ENCODE data around the gene TTLL11. TPM values are rescaled to one million over a fixed set of nuclear protein-coding genes. Genes with fewer than 3 reads are reported as not detected.
A peak's percentile ranks its signal among the peaks of the same experiment; 100 is the strongest.
"Not testable (repeated sequence)": the region's sequence is repeated elsewhere in the genome, so short reads cannot be mapped to it uniquely, and the experiment has no call there.

Gene TTLL11
- total RNA-seq, 4 donors from 2014 or later: 9.1 to 47.4 (median 11.3) TPM

DNA sequence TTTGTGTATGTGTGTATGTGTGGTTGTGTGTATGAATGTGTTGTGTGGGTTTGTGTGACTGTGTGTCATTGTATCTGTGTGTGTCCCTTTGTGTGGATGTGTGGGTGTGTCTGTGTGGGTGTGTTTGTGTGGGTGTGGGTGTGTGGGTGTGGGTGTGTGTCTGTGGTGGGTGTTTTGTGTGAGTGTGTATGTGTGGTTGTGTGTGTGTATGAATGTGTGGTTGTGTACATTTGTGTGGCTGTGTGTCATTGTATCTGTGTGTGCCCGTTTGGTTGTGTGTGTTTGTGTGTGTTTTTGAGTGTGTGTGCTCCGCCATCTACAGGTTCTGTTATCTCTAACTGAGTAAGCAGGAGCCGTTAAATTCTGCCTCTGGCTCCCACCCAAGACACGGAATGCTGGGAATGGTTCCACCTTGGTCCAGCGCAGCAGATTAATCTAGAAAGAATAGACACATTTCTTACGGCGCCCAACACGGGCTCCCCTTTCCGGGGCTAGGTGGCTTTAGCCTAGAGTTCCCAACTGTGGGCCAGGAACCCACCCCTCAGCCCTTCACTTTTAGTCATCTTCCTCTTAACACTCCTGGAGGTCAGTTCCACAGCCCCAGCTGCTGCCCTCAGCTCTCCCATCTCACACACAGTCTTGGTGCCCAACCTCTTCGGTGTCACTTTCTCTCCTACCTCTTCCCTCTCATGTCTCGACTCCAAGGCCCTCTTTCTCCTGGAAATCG lies 197.1 kb downstream of the TTLL11 start:
- WGBS, 2 donors (ENCODE audit: low coverage in 1 of 2): 39% methylated on average over 12 of the region's 12 CpGs; no CpG with 5 or more reads in 1 of the 2 donors
- Histone ChIP-seq H3K27me3 (no peaks in the 10 kb centered on the region), H3K36me3 (no peaks in the 10 kb centered on the region), H3K4me3 (no peak overlapping the region), H3K27ac (no peak overlapping the region), H3K4me1 (no peaks in the 10 kb centered on the region), H3K9me3 (peaks cover 0 to 6% of the 10 kb centered on the region in 2 donors)
- DNase-seq: peak; percentile 34
- in situ Hi-C loops (cut with MboI; ENCODE audit: low pct_ligation_motif_present in 1 of 4, low pct_unique_long_range_greater_than_20kb in 1 of 4, low sequenced_read_pairs in 3 of 4) (no loop called here), intact Hi-C loops (cut with DNase I; ENCODE audit: low total_unique reads) (no loop called here)
- TF ChIP-seq POLR2AphosphoS5 (IDR thresholded peaks at IDR 0.05) (no peak), POLR2A (IDR thresholded peaks at IDR 0.05) (no peak), CTCF (IDR thresholded peaks at IDR 0.05) (no peak), EP300 (IDR thresholded peaks at IDR 0.05; ENCODE audit: low read depth) (no peak)

DNA sequence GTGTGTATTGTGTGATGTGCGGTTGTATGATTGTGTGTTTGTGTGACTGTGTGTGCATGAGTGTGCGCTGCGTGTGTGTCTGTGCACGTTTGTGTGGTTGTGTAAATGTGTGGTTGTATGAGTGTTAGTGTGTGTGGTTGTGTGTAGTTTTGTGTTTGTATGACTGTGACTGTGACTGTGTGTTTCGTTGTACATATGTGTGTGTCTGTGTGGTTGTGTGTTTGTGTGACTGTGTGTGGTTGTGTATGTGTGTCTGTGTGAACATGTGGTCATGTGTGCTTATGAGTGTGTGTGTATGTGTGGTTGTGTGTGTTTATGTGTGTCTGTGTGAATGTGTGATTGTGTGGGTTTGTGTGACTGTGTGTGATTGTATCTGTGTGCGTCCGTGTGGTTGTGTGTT lies 197.8 kb downstream of the TTLL11 start:
- TF ChIP-seq EP300 (IDR thresholded peaks at IDR 0.05; ENCODE audit: low read depth): no peak
- TF ChIP-seq POLR2AphosphoS5 (IDR thresholded peaks at IDR 0.05): no peak
- TF ChIP-seq CTCF (IDR thresholded peaks at IDR 0.05): no peak
- no peak for TF ChIP-seq POLR2A (IDR thresholded peaks at IDR 0.05)
- DNase-seq: no peak
- Histone ChIP-seq H3K36me3 (no peaks in the 10 kb centered on the region), H3K27ac (no peak overlapping the region), H3K9me3 (peaks cover 0 to 5% of the 10 kb centered on the region in 2 donors), H3K4me3 (no peak overlapping the region), H3K4me1 (no peaks in the 10 kb centered on the region), H3K27me3 (no peaks in the 10 kb centered on the region)
- in situ Hi-C loops (cut with MboI; ENCODE audit: low pct_ligation_motif_present in 1 of 4, low pct_unique_long_range_greater_than_20kb in 1 of 4, low sequenced_read_pairs in 3 of 4): no loop called here
- intact Hi-C loops (cut with DNase I; ENCODE audit: low total_unique reads): no loop called here
- WGBS, 2 donors (ENCODE audit: low coverage in 1 of 2): 75% methylated on average over 7 of the region's 7 CpGs; no CpG with 5 or more reads in 1 of the 2 donors

DNA sequence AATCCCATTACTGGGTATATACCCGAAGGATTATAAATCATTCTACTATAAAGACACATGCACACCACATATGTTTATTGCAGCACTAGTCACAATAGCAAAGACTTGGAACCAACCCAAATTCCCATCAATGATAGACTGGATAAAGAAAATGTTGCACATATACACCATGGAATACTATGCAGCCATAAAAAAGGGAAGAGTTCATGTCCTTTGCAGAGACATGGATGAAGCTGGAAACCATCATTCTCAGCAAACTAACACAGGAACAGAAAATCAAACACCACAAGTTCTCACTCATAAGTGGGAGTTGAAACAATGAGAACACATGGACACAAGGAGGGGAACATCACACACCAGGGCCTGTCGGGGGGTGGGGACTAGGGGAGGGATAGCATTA lies 198.7 kb downstream of the TTLL11 start:
- H3K4me1 ChIP-seq; in situ Hi-C loops (cut with MboI; ENCODE audit: low pct_ligation_motif_present in 1 of 4, low pct_unique_long_range_greater_than_20kb in 1 of 4, low sequenced_read_pairs in 3 of 4); H3K4me3 ChIP-seq; H3K27ac ChIP-seq; H3K9me3 ChIP-seq; H3K36me3 ChIP-seq; H3K27me3 ChIP-seq; intact Hi-C loops (cut with DNase I; ENCODE audit: low total_unique reads); DNase-seq: not testable (repeated sequence)
- 53 to 80% methylated on average over 1 to 2 of the region's 2 CpGs for WGBS, 2 donors (ENCODE audit: low coverage in 1 of 2)

GRCh38 chr9:121893786-121894185 lies 199.3 kb downstream of the TTLL11 start:
- no peaks in the 10 kb centered on the region for H3K36me3 ChIP-seq
- no peak overlapping the region for H3K4me3 ChIP-seq
- TF ChIP-seq POLR2A (IDR thresholded peaks at IDR 0.05) (no peak), CTCF (IDR thresholded peaks at IDR 0.05) (no peak), POLR2AphosphoS5 (IDR thresholded peaks at IDR 0.05) (no peak), EP300 (IDR thresholded peaks at IDR 0.05; ENCODE audit: low read depth) (no peak)
- no peaks in the 10 kb centered on the region for H3K27me3 ChIP-seq
- 61% methylated on average over 3 of the region's 3 CpGs; no CpG with 5 or more reads in 1 of the 2 donors for WGBS, 2 donors (ENCODE audit: low coverage in 1 of 2)
- H3K27ac ChIP-seq: no peak overlapping the region
- intact Hi-C loops (cut with DNase I; ENCODE audit: low total_unique reads): no loop called here
- no peak for DNase-seq
- H3K9me3 ChIP-seq: no peaks in the 10 kb centered on the region
- peaks cover 0 to 2% (median under 1%) of the 10 kb centered on the region in 4 donors for H3K4me1 ChIP-seq
- in situ Hi-C loops (cut with MboI; ENCODE audit: low pct_ligation_motif_present in 1 of 4, low pct_unique_long_range_greater_than_20kb in 1 of 4, low sequenced_read_pairs in 3 of 4): no loop called here

Measured in transverse colon (tissue), 4 donors.